ENCODE data around the gene ERFL.

Gene ERFL

DNA sequence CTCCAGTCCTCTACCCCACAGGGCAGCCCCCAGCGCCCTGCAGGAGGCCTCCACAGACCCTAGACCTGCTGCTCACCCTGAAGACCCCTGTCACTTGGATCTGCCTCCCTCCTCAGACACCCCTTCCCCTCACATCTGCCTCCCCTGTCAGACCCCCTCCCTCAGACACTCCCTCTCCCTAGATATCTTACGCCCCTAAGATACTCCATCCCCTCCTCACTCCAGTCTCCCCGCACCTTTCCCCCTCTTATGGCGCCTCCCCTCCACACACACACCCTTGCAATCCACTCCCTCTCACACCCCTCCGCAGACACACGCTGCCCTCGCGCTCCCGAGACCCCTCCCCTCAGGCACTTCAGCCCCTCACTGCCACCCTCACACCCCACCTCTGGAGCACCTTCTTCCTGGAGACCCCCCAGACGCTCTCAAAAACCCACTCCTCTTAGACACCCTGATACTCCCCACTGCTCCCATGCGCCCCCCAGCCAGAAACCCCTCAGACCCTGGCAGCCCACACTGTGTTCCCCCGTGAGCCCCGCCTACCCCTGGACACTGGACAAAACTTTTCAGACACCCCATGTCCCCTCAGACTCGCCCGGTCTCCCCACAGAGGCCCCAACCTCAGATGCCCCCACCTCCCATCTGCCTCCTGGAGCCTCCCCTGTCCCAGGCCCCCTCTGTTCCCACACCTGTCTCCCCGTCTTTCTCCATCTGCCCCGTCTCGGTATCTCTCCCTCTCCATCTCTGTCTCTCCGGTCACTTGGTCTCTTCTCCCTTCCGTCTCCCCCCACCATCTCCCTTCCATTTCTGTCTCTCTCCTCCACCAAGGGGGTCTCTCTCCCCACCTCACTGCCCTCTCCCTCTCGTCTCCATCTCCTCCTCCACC, 14.5 kb downstream of the ERFL start:
- DNase-seq (ENCODE audit: low read depth in 2 of 2): no peak

DNA sequence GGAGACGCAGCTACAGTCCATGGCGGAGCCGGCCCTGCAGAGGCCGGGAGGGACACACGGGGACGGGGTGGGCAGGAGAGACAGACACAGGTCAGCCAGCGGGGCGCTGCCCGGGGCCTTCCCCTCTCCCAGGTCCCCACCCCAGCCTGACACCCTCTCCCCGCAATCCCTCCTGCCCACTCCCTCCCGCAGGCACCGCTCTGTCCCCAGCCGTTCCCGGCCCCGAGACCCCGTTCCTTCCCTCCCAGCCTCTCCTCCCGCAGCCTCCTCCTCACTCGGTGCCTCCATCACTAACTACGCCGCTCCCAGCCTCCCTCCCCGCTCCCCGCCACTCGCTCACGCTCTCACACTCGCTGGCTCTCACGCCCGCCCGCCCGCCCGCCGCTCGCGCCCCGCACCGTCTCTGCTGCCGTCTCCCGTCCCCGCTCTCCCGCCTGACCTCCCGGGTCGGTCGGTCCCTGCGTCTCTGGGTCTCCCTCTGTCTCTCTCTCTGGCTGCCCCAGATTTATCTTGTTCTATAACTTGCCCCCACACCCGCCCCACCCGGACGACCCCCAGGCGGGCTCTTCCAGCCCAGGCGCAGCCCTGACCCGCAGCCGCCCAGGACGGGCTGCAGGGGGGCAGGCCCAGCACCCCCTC, 15.2 kb downstream of the ERFL start:
- no peak for DNase-seq (ENCODE audit: low read depth in 2 of 2)

DNA sequence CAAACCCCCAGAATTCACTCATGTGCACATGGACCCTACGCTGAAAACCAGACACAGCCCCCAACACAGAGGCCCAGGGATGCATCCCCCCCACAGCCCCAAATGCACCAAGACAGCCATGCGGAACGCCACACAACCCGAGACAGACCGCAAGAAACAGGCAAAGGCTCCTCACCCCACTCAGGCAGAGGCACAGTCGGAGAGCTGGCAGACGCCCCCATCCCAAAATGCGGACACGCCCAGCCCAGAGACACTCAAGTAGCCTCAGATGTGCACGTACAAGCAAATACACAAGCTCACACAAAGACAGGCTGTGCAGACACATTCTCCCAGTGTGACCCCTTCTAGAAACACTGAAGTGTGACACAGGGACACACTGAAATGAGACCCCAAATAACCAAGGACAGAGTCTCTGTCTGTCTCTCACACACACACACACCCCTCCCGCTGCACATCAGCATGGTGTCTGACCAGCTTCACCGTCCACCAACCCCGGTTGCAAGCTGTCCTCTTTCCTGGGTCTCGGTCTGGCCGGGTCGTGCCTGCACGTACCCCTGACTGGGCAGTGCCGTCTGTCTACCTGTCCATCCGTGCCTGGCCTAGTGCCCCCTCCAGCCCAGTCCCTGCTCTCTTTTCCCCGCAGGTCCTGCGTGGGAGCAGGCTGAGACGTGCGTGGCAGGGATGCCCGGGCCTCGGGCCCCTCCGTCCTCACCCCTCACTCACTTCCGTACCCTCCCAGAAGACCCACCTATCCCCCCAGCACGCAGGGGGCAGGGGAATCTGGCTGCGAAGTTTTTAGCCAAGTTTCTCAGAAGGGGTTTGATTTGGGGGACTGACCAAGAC, 16.1 kb downstream of the ERFL start:
- DNase-seq (ENCODE audit: low read depth in 2 of 2): no peak

DNA sequence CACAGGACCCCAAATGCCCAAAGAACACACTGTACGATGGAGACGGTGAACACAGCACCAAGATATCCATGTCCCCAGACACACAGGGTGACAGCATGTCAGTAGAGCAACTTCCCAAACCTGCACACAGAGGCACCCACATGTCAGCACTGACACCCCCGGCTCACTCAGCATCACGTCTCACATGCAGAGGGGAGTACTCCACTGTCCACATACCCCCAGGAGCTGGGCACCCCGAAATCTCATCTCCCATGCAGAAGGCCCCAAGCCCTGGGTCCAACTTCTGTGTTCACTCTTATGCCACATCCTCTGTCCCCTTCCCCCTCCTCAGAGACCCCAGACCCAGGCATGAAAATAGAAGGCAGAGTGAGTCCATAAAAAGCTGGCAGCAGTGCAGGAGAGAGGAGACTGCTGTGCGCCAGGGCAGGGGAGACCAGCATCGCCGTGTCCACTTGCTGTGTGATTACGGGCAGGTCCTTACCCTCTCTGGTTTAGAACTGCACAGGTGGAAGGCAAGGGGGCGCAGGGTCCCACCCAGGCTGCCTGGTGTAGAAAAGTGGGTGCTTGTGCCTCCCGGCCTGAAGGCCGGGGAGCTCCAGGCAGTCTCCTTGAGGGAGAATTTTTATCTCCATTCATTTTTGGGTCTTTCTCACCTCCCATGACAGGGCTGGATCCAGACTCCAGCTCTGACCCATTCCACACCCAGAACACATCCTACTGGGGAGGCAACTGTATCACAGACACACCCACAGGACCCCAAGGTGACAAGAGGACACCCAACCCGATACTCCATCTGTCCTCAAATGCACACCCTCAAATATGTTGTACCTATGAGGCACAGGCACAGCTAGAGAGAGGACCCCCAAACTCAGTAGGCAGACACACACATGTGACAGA, 17.0 kb downstream of the ERFL start:
- no peak for DNase-seq (ENCODE audit: low read depth in 2 of 2)

DNA sequence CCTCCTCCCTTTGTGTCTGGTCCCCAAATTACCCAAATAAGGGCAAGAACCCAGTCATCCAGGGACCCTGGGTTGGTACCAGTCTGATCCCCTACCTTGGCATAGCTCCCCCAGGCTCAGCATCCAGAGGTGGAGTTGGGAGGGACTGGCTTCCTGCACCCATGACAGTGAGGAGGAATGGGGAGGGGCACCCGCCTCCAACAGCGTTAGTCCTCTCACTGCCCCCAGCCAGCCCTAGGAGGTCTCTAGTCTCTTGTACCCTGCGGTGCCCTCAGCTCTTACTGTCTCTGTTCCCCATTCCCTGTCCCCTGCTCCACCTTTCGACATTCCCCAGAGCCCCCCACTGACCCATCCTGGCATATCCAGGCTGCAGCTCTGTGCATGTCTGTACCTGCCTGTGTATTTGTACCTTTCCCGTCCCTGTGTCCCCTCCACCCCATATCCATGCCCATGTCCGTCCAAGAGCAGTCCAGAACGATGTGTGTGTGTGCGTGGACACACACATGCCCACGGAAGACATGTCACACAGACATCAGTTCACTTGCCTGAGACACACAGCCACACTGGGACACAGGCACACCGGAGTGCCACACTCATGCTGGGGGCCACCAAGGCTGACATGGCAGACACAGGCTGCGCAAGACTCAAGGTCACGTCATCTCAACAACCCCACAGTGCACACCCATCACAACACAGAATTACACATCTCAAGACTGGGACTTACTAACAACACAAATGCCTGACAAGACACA, 17.8 kb downstream of the ERFL start:
- no peak for DNase-seq (ENCODE audit: low read depth in 2 of 2)

DNA sequence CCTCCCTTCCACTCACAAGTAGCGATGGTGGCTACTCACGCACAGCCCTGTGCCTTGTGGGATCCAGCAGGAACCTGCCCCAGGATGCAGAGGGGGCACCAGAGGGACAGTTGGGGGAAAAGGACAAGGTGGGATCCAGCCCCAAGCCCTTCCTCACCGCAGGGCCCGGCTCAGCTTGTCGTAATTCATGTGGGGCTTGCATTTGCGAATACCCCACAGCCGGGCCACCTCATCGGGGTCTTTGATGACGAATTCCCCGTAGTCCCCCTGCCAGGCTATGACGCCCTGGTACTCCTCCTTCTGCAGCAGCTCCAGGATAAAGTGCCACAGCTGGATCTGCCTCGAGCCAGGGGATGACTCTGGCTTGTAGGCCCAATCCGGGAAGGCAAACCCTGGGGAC, 18.5 kb downstream of the ERFL start:
- DNase-seq (ENCODE audit: low read depth in 2 of 2): no peak

DNA sequence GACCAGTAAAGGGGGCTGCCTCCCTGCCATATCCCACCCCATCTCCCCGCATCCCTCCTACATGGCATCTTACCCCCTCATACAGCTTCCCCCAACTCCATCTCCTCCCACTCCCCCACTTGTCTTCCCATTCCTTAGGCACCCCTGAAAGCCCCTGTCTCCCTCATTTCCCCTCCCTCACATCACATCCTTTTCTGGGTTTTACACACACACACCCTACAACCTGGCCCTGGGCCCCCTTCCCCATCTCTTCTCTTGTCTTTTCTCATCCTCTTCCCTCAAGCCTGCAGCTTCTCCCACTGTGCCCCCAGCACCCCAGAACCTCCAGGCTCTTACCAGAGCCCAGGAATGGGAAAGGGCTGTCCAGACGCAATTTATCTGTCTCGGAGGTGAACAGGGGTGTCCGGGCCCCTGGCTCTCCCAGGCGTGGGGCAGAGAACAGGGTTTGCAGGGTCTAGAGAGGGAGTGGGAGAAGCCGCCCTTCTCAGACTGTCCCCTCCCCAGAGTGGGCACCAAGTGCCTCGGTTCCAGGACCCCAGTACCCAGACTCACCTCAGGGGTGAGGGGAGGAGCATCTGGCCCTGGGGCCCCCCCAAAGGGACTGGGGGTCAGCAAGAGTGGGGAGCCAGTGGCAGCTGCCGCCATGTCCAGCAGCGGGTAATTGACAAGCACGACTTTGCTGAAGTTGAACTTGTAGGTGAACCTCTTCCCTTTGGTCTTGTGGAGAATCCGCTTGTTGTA, 19.4 kb downstream of the ERFL start:
- DNase-seq (ENCODE audit: low read depth in 2 of 2): no peak

DNA sequence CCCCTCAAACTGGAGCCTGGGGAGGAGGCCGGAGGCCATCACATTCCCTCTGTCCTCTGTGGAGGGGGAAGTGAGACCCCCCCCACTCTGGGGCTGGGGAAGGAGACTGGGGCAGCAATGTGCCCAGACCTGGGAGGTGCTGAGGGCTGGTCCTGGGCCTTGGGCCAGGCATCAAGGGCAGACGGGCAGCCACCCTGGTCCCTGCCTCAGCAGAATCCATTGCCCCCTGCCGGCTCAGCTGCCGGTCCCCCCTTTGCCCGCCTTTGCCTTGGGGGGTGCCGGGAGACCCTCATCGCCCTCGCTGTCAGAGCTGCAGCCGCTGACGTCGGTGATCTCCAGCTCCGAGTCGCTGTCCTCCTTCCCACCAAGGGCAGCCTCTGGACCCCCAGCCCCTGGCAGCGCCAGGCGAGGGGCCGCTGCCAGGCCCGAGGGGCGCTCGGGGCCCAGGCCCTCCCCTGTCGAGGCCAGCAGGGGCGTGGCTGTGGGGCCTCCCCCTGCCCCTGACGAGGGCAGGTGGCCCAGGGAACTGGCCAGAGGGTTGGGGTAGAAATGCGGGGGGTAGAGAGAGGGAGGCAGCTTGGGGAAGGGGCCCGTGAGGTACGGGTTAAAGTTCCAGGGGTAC, 20.1 kb downstream of the ERFL start:
- no peak for DNase-seq (ENCODE audit: low read depth in 2 of 2)

DNA sequence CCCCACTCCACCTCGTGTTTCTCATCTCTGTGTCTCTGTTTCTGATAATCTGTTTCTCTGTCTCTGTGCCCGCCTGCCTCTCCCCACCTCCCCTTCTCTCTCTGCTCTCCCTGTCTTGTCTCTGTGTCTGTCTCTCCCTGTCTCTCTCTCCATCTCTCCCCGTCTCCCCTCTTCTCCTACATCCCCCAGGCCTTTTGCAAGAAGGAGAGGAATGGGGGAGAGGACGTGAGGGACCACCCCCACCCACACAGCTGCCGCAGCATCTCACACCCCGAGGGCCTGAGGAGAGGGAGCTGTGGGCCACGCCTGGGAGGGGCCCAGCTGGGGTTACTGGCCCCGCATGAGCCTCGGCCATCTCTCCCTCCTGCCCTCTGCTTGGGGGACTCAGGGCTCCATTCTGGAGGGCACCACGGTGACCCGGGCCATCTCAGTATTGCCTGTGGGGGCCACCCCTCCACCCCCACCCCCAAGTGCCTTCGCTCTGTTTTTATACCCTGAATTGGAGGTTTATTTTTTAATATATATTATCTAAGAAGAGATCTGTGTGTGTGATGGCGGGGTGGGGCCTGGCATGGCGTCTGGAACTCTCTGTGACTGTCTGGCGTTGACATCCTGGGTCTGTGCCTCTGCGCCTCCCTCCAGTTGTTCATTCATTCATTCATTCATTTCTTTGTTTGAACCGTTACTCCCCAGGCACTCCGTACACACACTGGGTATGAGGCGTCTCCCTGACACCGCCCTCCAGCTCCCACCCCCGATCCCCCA, 21.2 kb downstream of the ERFL start:
- no peak for DNase-seq (ENCODE audit: low read depth in 2 of 2)

DNA sequence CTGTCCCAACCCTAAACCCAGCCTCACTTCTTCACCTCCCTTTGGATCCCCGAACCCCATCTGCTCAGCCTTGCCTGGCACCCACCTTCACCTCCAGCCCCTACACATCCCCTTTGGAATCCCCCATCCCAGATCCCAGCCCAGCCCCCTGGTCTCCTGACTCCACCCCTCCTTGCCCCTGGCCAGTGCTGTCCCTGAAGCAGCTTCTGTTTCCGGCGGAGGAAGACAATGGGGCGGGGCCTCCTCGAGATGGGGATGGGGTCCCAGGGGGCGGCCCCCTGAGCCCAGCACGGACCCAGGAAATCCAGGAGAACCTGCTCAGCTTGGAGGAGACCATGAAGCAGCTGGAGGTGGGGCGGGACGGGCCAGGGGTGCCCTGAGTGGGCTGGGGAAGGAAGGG, 22.0 kb downstream of the ERFL start:
- DNase-seq (ENCODE audit: low read depth in 2 of 2): no peak

DNA sequence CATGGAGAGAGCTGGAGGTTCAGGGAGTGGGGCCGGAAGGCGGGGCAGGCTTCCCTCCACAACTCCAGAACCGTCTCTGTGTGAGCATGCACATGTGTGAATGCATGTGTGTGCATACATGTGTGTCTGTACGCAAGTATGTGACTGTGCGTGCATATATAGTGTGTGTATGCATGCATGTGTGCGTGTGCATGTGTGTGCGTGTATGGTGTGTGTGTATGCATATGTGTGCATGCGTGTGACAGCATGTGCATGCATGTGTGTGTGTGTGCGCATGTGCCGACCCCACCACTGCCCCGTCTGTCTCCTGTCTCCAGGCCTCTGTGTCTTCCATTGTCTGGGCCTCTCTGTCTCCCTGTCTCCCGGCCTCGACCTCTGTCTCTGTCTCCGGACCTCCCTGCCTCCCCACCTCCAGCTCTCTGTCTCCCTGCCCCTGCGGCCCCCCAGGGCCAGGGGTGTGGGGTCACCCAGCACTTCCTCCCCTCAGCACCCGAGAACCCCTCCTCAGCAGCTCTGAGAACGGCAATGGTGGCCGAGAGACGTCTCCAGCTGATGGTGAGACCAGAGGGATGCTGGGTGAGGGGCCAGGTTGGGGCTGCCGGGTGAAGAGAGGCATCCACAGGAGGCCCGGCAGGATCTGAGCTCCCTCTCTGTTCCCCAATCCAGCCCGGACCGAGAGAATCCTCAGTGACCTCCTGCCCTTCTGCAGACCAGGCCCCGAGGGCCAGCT, 22.8 kb downstream of the ERFL start:
- DNase-seq (ENCODE audit: low read depth in 2 of 2): no peak

DNA sequence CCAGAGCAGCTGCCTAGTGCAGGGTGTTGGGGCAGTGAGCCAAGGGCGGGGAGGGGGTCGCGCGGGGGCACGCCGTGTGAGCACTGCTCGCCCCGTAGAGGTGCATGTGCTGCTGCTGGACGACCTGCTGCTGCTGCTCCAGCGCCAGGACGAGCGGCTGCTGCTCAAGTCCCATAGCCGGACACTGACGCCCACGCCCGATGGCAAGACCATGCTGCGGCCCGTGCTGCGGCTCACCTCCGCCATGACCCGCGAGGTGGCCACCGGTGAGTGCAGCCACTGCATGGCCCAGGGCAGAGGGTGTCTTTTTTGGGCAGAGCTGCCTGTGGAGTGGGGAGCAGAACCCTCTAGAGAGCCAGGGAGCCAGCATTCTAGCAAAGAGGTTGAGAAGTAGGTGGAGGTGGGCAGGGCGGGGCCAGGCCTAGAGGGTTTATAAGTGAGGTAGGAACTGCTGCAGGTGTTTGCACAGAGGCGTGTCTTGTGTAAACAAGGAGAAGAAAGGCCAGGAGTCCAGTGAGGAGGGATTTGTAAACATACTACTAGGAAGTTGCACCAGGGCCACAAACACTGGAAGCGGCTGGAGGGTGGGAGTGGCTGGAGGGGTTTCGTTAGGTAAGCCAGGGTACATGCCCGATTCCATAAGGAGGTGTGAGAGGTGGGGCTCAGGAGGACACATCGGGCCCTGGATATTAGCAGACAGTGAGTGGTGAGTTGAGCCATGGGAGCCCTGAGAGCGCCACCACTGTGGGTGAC, 24.0 kb downstream of the ERFL start:
- no peak for DNase-seq (ENCODE audit: low read depth in 2 of 2)

DNA sequence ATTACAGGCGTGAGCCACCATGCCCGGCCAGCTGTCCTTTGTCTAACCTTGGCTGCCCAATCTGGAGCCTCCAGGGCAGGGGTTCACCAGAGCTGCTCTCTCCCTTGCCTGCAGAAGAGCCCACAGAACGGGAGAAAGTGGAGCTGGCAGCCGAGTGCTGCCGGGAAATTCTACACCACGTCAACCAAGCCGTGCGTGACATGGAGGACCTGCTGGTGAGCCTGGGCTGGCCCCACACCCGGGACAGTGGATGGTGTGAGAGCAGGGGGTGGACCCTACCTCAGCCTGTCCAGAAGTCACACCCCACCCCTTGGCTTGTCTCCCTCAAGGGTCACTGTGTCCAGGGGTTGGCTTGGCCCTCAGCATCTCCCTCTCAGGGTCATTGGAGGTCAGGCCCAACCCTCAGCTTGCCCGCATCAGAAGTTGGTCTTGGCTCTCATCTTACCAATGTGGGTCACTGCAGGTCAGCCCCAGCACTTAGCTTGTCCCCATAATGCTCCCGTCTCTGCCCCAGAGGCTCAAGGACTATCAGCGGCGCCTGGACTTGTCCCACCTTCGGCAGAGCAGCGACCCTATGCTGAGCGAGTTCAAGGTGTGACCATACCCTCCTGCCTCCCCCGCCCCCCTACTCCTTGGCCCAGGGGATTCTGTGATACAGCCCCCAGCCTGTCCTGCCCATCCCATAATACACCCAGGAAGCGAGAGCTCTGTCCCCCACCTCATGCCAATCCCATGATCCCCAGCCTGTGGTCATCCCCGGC, 24.9 kb downstream of the ERFL start:
- no peak for DNase-seq (ENCODE audit: low read depth in 2 of 2)

DNA sequence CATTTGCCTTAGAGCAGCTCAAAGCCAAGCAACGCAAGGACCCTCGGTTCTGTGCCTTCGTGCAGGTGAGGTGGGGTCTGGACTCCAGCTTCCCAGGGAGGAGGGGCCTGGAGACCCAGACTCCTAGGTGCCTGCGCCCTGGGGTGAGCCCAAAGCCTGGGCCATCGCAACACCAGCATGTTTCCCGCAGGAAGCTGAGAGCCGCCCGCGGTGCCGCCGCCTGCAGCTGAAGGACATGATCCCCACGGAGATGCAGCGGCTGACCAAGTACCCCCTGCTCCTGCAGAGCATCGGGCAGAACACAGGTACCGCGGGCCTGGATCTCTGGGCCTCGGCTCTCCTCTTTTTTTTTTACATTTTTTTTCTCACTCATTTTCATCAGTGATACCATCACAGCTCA, 25.7 kb downstream of the ERFL start:
- DNase-seq (ENCODE audit: low read depth in 2 of 2): no peak

DNA sequence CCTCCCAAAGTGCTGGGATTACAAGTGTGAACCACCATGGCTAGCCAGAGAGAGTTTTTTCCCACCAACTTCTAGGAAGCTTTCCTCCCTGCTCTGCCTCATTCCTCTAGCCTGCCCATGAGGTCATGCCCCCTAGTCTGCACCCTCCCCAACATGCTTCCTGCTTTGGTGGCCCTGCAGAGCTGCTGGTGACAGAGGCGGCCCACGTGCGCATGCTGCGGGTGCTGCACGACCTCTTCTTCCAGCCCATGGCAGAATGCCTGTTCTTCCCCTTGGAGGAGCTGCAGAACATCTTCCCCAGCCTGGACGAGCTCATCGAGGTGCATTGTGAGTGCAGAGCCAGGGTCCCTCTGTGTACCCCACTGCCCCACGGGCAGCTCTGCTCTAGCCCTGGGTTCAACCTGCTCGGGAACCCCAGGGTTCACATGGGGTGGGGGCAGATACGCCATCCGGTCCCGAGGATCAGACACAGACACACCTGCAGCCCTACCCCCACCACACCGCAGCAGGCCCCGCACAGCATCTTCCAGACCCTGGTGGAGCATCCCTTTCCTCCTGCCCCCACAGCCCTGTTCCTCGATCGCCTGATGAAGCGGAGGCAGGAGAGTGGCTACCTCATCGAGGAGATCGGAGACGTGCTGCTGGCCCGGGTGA, 26.4 kb downstream of the ERFL start:
- no peak for DNase-seq (ENCODE audit: low read depth in 2 of 2)

DNA sequence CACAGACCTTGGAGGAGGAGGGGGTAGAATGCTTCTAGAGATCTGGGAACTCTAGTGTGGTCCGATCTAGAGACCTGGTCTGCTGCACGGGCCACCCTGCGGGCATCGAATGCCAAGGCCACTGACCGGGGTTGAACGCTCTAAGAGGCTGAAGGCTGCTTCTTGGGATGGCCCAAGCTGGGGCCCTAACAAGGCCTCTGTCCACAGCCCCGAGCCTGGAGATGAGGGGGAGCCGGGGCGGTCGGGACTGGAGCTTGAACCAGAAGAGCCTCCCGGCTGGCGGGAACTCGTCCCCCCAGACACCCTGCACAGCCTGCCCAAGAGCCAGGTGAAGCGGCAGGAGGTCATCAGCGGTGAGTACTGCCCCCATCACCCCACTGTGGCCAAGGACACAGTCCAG, 30.0 kb downstream of the ERFL start:
- no peak for DNase-seq (ENCODE audit: low read depth in 2 of 2)
